Panc1 (cell line): ENCODE data around the gene OR6C65.

Source experiments
- CTCF ChIP-seq: fragments of 450-650 bp; IDR thresholded peaks from 2 replicates; pipeline ENCODE4 v1.5.1; 2017; ENCODE audit warnings: mild to moderate bottlenecking
- POLR2AphosphoS5 ChIP-seq: IDR thresholded peaks from 2 replicates; pipeline ENCODE4 v1.6.1; 2012; ENCODE audit warnings: mild to moderate bottlenecking, low read depth, low read length, moderate library complexity
- REST ChIP-seq, 2 experiments: IDR thresholded peaks; 2 replicates each; pipeline ENCODE4 v1.6.1; 2011 to 2012; ENCODE audit warnings: low read depth in 2 of 2, control low read depth in 1 of 2, low read length in 1 of 2, mild to moderate bottlenecking in 1 of 2, moderate library complexity in 1 of 2; ENCODE audit not compliant: insufficient read depth in 1 of 2
- TCF7L2 ChIP-seq: IDR thresholded peaks from 2 replicates; pipeline ENCODE4 v1.6.1; 2011; ENCODE audit warnings: mild to moderate bottlenecking, low read depth, low read length, inconsistent platforms

- TF ChIP-seq CTCF (no peak), REST (IDR thresholded peaks at IDR 0.05; ENCODE audit: insufficient read depth in 1 of 2, low read depth in 2 of 2, low read length in 1 of 2) (no peak), TCF7L2 (no peak), POLR2AphosphoS5 (no peak)
These were observed 20.1 kb downstream of the OR6C65 start for GRCh38 chr12:55420307-55420962.
